WERI-Rb-1 (cell line): ENCODE results near the gene NKAIN1.
A peak's percentile ranks its signal among the peaks of the same experiment; 100 is the strongest.
"Not testable (repeated sequence)": the region's sequence is repeated elsewhere in the genome, so short reads cannot be mapped to it uniquely, and the experiment has no call there.

Experiments
- DNase-seq: peaks from one replicate; pipeline ENCODE4 v3.0.0-alpha.2; 2020
- H3K27ac ChIP-seq: fragments of 250-450 bp; sonication (Bioruptor Pico); 2 replicates; pipeline ENCODE4 v1.5.1; 2020; ENCODE audit warnings: mild to moderate bottlenecking, moderate library complexity
- H3K27me3 ChIP-seq: fragments of 250-450 bp; sonication (Bioruptor Pico); 2 replicates; pipeline ENCODE4 v1.5.1; 2021; ENCODE audit warnings: mild to moderate bottlenecking, low read depth, moderate library complexity; ENCODE audit not compliant: insufficient read depth, severe bottlenecking
- H3K36me3 ChIP-seq: fragments of 250-450 bp; sonication (Bioruptor Pico); 2 replicates; pipeline ENCODE4 v1.5.1; 2020; ENCODE audit warnings: mild to moderate bottlenecking, moderate library complexity
- H3K4me3 ChIP-seq: 2 replicates; pipeline ENCODE4 v1.5.1; 2011; ENCODE audit warnings: low read depth, mild to moderate bottlenecking, control low read depth, low read length
- H3K9me3 ChIP-seq: fragments of 250-450 bp; sonication (Bioruptor Pico); 2 replicates; pipeline ENCODE4 v1.5.1; 2021; ENCODE audit warnings: mild to moderate bottlenecking, moderate library complexity; ENCODE audit not compliant: severe bottlenecking
- TF ChIP-seq, protein P1 (sequence below): IDR thresholded peaks from 2 replicates; pipeline ENCODE4 v1.5.1; 2011; ENCODE audit warnings: low read depth, mild to moderate bottlenecking, control low read depth, inconsistent platforms, low read length

NKAIN1 gene

DNA sequence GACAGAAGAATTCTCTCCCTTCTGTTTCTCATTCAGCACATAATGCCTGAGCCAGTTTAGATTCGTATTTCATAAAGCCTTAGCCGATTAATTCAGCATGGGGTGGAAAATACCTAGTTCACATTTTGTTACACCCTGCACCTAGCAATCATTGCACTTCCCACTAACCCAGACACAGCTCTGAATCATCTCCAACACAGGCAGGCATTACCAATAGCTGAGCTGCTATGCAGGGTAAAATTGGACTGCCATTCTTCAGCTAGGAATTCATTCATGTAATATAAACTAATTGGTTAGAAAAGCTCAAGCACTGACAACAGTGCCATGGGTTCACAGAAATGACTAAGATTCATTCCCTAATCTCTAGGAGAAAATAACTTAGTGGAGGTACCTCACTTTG lies 26.9 kb upstream of the NKAIN1 start:
- Histone ChIP-seq H3K36me3 (peaks cover 76% of the 10 kb centered on the region), H3K27me3 (no peaks in the 10 kb centered on the region), H3K4me3 (no peak overlapping the region), H3K27ac (0 out of 2 replicates have a peak overlapping the region, but pooled peaks have one; percentile 19), H3K9me3 (no peaks in the 10 kb centered on the region)
- no peak for DNase-seq
- TF ChIP-seq, protein P1, sequence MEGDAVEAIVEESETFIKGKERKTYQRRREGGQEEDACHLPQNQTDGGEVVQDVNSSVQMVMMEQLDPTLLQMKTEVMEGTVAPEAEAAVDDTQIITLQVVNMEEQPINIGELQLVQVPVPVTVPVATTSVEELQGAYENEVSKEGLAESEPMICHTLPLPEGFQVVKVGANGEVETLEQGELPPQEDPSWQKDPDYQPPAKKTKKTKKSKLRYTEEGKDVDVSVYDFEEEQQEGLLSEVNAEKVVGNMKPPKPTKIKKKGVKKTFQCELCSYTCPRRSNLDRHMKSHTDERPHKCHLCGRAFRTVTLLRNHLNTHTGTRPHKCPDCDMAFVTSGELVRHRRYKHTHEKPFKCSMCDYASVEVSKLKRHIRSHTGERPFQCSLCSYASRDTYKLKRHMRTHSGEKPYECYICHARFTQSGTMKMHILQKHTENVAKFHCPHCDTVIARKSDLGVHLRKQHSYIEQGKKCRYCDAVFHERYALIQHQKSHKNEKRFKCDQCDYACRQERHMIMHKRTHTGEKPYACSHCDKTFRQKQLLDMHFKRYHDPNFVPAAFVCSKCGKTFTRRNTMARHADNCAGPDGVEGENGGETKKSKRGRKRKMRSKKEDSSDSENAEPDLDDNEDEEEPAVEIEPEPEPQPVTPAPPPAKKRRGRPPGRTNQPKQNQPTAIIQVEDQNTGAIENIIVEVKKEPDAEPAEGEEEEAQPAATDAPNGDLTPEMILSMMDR, result no peak

DNA sequence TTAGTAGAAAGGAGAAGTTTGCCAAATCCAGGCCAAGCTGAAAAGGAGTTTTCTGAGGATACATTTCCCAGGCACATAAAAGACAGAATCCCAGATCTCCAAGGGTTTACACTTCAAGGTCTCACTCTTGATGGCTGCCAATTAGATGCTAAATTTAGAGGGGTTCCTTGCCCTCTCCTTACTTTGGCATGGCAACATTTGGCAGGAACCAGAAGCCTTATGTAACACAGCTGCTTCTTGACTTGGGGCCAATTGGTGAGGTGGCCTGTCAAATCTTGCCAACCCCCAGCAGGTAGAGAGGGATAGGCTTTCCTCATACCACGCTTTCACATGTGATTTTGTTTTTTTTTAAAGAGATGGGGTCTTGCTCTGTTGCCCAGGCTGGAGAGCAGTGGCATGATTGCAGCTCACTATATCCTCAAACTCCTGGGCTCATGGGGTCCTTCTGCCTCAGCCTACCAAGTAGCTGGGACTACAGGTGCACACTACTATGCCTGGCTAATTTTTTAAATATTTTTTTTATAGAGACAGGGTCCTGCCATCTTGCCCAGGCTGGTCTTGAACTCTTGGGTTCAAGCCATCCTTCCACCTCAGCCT lies 25.2 kb upstream of the NKAIN1 start:
- TF ChIP-seq, protein P1, result no peak
- no peak for DNase-seq
- Histone ChIP-seq H3K27ac (no peak overlapping the region), H3K36me3 (peaks cover 77% of the 10 kb centered on the region), H3K27me3 (no peaks in the 10 kb centered on the region), H3K4me3 (no peak overlapping the region), H3K9me3 (no peaks in the 10 kb centered on the region)

DNA sequence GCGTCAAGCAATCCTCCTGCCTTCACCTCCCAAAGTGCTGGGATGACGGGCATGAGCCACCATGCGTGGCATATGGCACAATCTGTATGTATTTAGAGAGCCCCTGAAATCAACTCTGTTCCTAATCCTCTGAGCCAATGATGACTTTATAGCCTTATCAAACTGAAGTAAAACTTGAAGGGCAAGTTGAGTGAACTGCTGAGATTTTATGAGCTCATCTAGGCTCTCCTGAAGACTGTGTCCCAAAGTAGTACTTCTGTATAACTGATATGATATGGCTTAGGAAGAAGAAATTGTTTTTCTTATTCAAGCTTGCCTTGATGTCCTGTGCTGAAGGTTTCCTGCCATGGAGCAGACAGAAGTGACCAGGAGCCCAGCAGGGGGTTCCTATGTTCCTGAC lies 23.7 kb upstream of the NKAIN1 start:
- H3K9me3 ChIP-seq, result no peaks in the 10 kb centered on the region
- no peak overlapping the region for H3K27ac ChIP-seq
- no peaks in the 10 kb centered on the region for H3K27me3 ChIP-seq
- DNase-seq, result no peak
- no peak overlapping the region for H3K4me3 ChIP-seq
- H3K36me3 ChIP-seq, result peaks cover 76% of the 10 kb centered on the region
- TF ChIP-seq, protein P1, result no peak

DNA sequence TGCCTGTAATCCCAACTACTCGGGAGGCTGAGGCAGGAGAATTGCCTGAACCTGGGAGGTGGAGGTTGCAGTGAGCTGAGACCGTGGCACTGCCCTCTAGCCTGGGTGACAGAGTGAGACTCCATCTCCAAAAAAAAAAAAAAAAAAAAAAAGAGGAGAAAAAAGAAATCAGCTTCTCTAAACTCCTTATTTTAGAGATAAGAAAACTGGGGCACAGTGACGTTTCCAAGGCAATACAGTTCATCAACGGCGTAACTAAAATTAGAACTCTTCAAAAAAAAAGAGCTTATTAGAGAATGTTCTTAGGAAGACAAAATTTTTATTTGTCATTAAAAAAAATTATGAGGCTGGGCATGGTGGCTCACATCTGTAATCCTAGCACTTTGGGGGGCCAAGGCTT lies 22.7 kb upstream of the NKAIN1 start:
- not testable (repeated sequence) for H3K27ac ChIP-seq, H3K4me3 ChIP-seq, DNase-seq, H3K9me3 ChIP-seq, H3K27me3 ChIP-seq
- H3K36me3 ChIP-seq, result peaks cover 78% of the 10 kb centered on the region

DNA sequence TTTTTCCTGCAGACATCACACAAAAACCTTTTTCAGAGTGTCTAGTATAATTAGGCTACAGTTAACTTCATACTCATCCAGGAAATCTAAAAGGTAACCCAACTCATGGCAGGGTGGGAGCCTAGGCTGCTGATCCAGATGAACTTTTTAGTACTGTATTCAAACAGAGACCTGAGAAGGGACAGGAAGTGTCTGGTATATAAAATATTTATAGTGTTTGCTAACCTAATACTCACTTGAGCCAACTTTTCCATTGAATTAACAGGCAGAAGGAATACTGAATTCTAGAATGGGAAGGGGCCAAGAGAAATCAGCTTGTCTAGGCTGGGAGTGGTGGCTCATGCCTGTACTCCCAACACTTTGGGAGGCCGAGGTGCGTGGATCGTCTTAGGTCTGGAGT lies 22.2 kb upstream of the NKAIN1 start:
- H3K36me3 ChIP-seq, result peaks cover 78% of the 10 kb centered on the region
- H3K9me3 ChIP-seq, result no peaks in the 10 kb centered on the region
- TF ChIP-seq, protein P1, result no peak
- no peak overlapping the region for H3K4me3 ChIP-seq
- H3K27me3 ChIP-seq, result no peaks in the 10 kb centered on the region
- H3K27ac ChIP-seq, result no peak overlapping the region
- DNase-seq, result no peak

DNA sequence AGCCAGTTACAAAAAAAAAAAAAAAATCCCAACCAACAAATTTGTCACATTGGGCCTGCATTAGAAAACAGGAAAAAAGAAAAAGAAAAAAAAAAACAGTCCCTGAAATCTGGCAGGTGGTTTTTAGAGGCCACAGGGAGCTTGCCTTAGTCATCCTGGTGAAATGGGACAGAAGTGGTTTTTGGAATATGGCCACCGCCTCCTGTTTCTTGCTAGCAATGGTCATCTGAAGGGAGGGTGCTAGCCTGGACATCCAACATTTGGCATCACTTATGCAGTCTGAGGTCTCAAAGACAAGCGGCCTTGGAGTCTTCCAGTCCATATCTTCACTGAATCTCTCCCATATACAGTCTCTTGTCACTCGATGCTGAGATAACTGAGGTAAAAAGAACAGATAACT lies 20.1 kb upstream of the NKAIN1 start:
- Histone ChIP-seq H3K27ac (no peak overlapping the region), H3K27me3 (no peaks in the 10 kb centered on the region), H3K4me3 (no peak overlapping the region), H3K9me3 (no peaks in the 10 kb centered on the region), H3K36me3 (peaks cover 68% of the 10 kb centered on the region)
- TF ChIP-seq, protein P1, result no peak
- DNase-seq, result no peak
